WTC11 (cell line): Measurements from ENCODE around the gene YLPM1. TPM values are rescaled to one million over a fixed set of nuclear protein-coding genes. Genes with fewer than 3 reads are reported as not detected.

Experiments used
- ATF1 ChIP-seq: sonication (generic); formaldehyde crosslinking; IDR thresholded peaks from 2 replicates; pipeline ENCODE4 v1.8.1; 2023; ENCODE audit warnings: mild to moderate bottlenecking, moderate library complexity, missing genetic modification reagents
- CREB1 ChIP-seq: sonication (generic); formaldehyde crosslinking; IDR thresholded peaks from 2 replicates; pipeline ENCODE4 v1.8.0; 2023; ENCODE audit warnings: mild to moderate bottlenecking, missing genetic modification reagents
- ETV6 ChIP-seq: sonication (generic); formaldehyde crosslinking; IDR thresholded peaks from 2 replicates; pipeline ENCODE4 v1.8.1; 2022; ENCODE audit warnings: mild to moderate bottlenecking, missing genetic modification reagents
- IRF1 ChIP-seq: sonication (generic); formaldehyde crosslinking; IDR thresholded peaks from 2 replicates; pipeline ENCODE4 v1.8.0; 2023; ENCODE audit warnings: missing genetic modification reagents
- JAZF1 ChIP-seq: fragments of 250-450 bp; sonication (Bioruptor Pico); IDR thresholded peaks from 2 replicates; pipeline ENCODE4 v1.9.0; 2021; ENCODE audit warnings: moderate library complexity, mild to moderate bottlenecking, inconsistent platforms
- JUN ChIP-seq: sonication (generic); formaldehyde crosslinking; IDR thresholded peaks from 2 replicates; pipeline ENCODE4 v1.8.0; 2023; ENCODE audit warnings: mild to moderate bottlenecking, missing genetic modification reagents
- KAT7 ChIP-seq: sonication (generic); formaldehyde crosslinking; IDR thresholded peaks from 2 replicates; pipeline ENCODE4 v1.8.1; 2023; ENCODE audit warnings: missing genetic modification reagents, mild to moderate bottlenecking, borderline replicate concordance
- NFATC4 ChIP-seq: fragments of 250-450 bp; sonication (Bioruptor Pico); IDR thresholded peaks from 2 replicates; pipeline ENCODE4 v1.9.0; 2021; ENCODE audit warnings: mild to moderate bottlenecking
- NFYB ChIP-seq: sonication (generic); formaldehyde crosslinking; conservative IDR thresholded peaks from 2 replicates; pipeline ENCODE4 v1.8.0; 2022; ENCODE audit warnings: low read depth, missing genetic modification reagents
- PRDM15 ChIP-seq: sonication (generic); formaldehyde crosslinking; IDR thresholded peaks from 2 replicates; pipeline ENCODE4 v1.8.0; 2022; ENCODE audit warnings: missing genetic modification reagents
- TCF7 ChIP-seq: sonication (generic); formaldehyde crosslinking; IDR thresholded peaks from 2 replicates; pipeline ENCODE4 v1.8.0; 2022; ENCODE audit warnings: mild to moderate bottlenecking, low read depth, missing genetic modification reagents, moderate library complexity
- ZNF281 ChIP-seq: sonication (generic); formaldehyde crosslinking; IDR thresholded peaks from 2 replicates; pipeline ENCODE4 v1.8.0; 2023; ENCODE audit warnings: mild to moderate bottlenecking, missing genetic modification reagents
- ZNF423 ChIP-seq: fragments of 250-450 bp; sonication (Bioruptor Pico); IDR thresholded peaks from 2 replicates; pipeline ENCODE4 v2.1.2; 2022; ENCODE audit warnings: mild to moderate bottlenecking, moderate library complexity
- total RNA-seq: library from RNA; stranded (reverse); gene quantifications from 3 replicates; pipeline ENCODE4 v1.2.3, GENCODE V29; 2021
- TF ChIP-seq, protein P1 (sequence below): sonication (generic); formaldehyde crosslinking; IDR thresholded peaks from 2 replicates; pipeline ENCODE4 v1.8.1; 2023; ENCODE audit warnings: mild to moderate bottlenecking, moderate library complexity, missing genetic modification reagents
- TF ChIP-seq, protein P2 (sequence below): sonication (generic); formaldehyde crosslinking; IDR thresholded peaks from 2 replicates; pipeline ENCODE4 v1.8.1; 2022; ENCODE audit warnings: low read depth, missing genetic modification reagents, borderline replicate concordance
- TF ChIP-seq, protein P3 (sequence below): fragments of 250-450 bp; sonication (Bioruptor Pico); IDR thresholded peaks from 2 replicates; pipeline ENCODE4 v1.9.0; 2021; ENCODE audit warnings: mild to moderate bottlenecking
- TF ChIP-seq, protein P4 (sequence below): sonication (generic); formaldehyde crosslinking; IDR thresholded peaks from 2 replicates; pipeline ENCODE4 v1.8.1; 2023; ENCODE audit warnings: mild to moderate bottlenecking, missing genetic modification reagents, moderate library complexity
- TF ChIP-seq, protein P5 (sequence below): sonication (generic); formaldehyde crosslinking; IDR thresholded peaks from 2 replicates; pipeline ENCODE4 v1.8.1; 2022; ENCODE audit warnings: mild to moderate bottlenecking, missing genetic modification reagents, moderate library complexity, borderline replicate concordance
- TF ChIP-seq, protein P6 (sequence below): fragments of 200-600 bp; IDR thresholded peaks from 2 replicates; pipeline ENCODE4 v1.8.0; 2022; ENCODE audit warnings: antibody characterized with exemption
- TF ChIP-seq, protein P7 (sequence below): sonication (generic); formaldehyde crosslinking; conservative IDR thresholded peaks from 2 replicates; pipeline ENCODE4 v1.8.1; 2022; ENCODE audit warnings: mild to moderate bottlenecking, missing genetic modification reagents

Gene YLPM1
- total RNA-seq, 1 experiment from 2014 or later, result 66.6 TPM

DNA sequence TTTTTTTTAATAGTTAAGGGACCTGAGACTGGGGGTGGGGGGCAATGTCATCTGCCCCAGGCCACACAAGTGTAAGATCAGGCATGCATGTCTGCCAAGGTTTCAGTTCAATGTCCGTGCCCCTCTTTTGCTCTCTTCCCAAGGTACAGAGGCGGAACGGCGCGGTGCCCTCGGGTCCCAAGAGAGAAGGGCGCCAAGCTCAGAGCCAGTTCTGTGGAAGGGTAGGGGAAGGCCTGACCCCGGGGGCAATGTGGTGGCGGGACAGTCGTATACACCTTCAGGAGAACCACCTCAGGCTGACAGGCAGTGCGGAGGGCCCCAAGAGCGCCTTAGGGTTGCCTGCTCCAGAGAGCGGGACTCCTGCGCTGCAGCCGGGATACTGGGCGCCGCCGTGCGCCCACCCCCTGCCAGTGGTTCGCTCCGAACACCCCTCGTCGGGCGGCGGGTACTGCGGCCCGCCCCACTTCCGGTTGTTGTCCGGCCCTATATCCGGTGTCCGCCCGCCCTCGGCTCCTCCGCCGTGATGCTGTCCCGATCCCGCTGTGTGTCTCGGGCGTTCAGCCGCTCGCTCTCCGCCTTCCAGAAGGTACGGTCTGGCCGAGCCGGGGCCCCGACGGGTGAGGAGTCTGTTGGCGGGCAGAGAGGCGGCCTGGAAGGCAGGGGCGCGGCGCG lies 118.5 kb downstream of the YLPM1 start, which contains the start of gene DLST (continued):
- TF ChIP-seq ZNF423, result no peak
- TF ChIP-seq, protein P1, sequence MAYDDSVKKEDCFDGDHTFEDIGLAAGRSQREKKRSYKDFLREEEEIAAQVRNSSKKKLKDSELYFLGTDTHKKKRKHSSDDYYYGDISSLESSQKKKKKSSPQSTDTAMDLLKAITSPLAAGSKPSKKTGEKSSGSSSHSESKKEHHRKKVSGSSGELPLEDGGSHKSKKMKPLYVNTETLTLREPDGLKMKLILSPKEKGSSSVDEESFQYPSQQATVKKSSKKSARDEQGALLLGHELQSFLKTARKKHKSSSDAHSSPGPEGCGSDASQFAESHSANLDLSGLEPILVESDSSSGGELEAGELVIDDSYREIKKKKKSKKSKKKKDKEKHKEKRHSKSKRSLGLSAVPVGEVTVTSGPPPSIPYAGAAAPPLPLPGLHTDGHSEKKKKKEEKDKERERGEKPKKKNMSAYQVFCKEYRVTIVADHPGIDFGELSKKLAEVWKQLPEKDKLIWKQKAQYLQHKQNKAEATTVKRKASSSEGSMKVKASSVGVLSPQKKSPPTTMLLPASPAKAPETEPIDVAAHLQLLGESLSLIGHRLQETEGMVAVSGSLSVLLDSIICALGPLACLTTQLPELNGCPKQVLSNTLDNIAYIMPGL (CRISPR knock-in tag), result peak; percentile 90
- TF ChIP-seq, protein P2, sequence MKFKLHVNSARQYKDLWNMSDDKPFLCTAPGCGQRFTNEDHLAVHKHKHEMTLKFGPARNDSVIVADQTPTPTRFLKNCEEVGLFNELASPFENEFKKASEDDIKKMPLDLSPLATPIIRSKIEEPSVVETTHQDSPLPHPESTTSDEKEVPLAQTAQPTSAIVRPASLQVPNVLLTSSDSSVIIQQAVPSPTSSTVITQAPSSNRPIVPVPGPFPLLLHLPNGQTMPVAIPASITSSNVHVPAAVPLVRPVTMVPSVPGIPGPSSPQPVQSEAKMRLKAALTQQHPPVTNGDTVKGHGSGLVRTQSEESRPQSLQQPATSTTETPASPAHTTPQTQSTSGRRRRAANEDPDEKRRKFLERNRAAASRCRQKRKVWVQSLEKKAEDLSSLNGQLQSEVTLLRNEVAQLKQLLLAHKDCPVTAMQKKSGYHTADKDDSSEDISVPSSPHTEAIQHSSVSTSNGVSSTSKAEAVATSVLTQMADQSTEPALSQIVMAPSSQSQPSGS (CRISPR knock-in tag), result no peak
- no peak; the same call in 1 of the 2 replicates for TF ChIP-seq TCF7 (CRISPR knock-in tag)
- TF ChIP-seq, protein P3, sequence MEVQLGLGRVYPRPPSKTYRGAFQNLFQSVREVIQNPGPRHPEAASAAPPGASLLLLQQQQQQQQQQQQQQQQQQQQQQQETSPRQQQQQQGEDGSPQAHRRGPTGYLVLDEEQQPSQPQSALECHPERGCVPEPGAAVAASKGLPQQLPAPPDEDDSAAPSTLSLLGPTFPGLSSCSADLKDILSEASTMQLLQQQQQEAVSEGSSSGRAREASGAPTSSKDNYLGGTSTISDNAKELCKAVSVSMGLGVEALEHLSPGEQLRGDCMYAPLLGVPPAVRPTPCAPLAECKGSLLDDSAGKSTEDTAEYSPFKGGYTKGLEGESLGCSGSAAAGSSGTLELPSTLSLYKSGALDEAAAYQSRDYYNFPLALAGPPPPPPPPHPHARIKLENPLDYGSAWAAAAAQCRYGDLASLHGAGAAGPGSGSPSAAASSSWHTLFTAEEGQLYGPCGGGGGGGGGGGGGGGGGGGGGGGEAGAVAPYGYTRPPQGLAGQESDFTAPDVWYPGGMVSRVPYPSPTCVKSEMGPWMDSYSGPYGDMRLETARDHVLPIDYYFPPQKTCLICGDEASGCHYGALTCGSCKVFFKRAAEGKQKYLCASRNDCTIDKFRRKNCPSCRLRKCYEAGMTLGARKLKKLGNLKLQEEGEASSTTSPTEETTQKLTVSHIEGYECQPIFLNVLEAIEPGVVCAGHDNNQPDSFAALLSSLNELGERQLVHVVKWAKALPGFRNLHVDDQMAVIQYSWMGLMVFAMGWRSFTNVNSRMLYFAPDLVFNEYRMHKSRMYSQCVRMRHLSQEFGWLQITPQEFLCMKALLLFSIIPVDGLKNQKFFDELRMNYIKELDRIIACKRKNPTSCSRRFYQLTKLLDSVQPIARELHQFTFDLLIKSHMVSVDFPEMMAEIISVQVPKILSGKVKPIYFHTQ (CRISPR knock-in tag), result no peak
- TF ChIP-seq, protein P4, sequence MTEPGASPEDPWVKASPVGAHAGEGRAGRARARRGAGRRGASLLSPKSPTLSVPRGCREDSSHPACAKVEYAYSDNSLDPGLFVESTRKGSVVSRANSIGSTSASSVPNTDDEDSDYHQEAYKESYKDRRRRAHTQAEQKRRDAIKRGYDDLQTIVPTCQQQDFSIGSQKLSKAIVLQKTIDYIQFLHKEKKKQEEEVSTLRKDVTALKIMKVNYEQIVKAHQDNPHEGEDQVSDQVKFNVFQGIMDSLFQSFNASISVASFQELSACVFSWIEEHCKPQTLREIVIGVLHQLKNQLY (CRISPR knock-in tag), result no peak
- no peak; the same call in 1 of the 2 replicates for TF ChIP-seq NFYB
- TF ChIP-seq, protein P5, sequence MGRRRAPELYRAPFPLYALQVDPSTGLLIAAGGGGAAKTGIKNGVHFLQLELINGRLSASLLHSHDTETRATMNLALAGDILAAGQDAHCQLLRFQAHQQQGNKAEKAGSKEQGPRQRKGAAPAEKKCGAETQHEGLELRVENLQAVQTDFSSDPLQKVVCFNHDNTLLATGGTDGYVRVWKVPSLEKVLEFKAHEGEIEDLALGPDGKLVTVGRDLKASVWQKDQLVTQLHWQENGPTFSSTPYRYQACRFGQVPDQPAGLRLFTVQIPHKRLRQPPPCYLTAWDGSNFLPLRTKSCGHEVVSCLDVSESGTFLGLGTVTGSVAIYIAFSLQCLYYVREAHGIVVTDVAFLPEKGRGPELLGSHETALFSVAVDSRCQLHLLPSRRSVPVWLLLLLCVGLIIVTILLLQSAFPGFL (CRISPR knock-in tag), result no peak
- no peak for TF ChIP-seq ZNF281 (CRISPR knock-in tag)
- no peak for TF ChIP-seq PRDM15 (CRISPR knock-in tag)
- no peak for TF ChIP-seq JAZF1 (CRISPR knock-in tag)
- TF ChIP-seq, protein P6, sequence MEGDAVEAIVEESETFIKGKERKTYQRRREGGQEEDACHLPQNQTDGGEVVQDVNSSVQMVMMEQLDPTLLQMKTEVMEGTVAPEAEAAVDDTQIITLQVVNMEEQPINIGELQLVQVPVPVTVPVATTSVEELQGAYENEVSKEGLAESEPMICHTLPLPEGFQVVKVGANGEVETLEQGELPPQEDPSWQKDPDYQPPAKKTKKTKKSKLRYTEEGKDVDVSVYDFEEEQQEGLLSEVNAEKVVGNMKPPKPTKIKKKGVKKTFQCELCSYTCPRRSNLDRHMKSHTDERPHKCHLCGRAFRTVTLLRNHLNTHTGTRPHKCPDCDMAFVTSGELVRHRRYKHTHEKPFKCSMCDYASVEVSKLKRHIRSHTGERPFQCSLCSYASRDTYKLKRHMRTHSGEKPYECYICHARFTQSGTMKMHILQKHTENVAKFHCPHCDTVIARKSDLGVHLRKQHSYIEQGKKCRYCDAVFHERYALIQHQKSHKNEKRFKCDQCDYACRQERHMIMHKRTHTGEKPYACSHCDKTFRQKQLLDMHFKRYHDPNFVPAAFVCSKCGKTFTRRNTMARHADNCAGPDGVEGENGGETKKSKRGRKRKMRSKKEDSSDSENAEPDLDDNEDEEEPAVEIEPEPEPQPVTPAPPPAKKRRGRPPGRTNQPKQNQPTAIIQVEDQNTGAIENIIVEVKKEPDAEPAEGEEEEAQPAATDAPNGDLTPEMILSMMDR, result no peak
- peak; percentile 77; the same call in 1 of the 2 replicates for TF ChIP-seq ETV6 (CRISPR knock-in tag)
- TF ChIP-seq ATF1 (CRISPR knock-in tag), result 0 out of 2 replicates have a peak, but pooled peaks have one; percentile 38
- no peak for TF ChIP-seq CREB1 (CRISPR knock-in tag)
- TF ChIP-seq, protein P7, sequence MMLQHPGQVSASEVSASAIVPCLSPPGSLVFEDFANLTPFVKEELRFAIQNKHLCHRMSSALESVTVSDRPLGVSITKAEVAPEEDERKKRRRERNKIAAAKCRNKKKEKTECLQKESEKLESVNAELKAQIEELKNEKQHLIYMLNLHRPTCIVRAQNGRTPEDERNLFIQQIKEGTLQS (CRISPR knock-in tag), result no peak
- no peak for TF ChIP-seq IRF1
- no peak for TF ChIP-seq NFATC4 (CRISPR knock-in tag)
- TF ChIP-seq KAT7 (CRISPR knock-in tag), result 0 out of 2 replicates have a peak, but pooled peaks have one; percentile 94
- no peak for TF ChIP-seq JUN (CRISPR knock-in tag)
